Stimulated activated CD4-positive, alpha-beta T cell treated with anti-CD3 and anti-CD28 coated beads, Interleukin-12 subunit alpha, Interleukin-12 subunit beta, amount 100 ng/mL, for 24 hours (primary cell): ENCODE measurements around the gene MALAT1.
A peak's percentile ranks its signal among the peaks of the same experiment; 100 is the strongest.
"Not testable (repeated sequence)": the region's sequence is repeated elsewhere in the genome, so short reads cannot be mapped to it uniquely, and the experiment has no call there.

Source experiments
- DNase-seq, 2 experiments: peaks; one replicate each; pipeline ENCODE4 v3.0.0-alpha.2; 2020; ENCODE audit warnings: low read depth in 2 of 2

MALAT1 gene

GRCh38 chr11:65498977-65499712 is at the start of gene MALAT1:
Gene MALAT1, plus strand, starts transcription at chr11:65499045.
- DNase-seq = peak; percentile 87 to 95

DNA sequence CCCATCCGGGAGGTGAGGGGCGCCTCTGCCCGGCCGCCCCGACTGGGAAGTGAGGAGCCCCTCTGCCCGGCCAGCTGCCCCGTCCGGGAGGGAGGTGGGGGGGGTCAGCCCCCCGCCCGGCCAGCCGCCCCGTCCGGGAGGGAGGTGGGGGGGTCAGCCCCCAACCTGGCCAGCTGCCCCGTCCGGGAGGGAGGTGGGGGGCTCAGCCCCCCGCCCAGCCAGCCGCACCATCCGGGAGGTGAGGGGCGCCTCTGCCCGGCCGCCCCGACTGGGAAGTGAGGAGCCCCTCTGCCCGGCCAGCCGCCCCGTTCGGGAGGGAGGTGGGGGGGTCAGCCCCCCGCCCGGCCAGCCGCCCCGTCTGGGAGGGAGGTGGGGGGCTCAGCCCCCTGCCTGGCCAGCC is 47.5 kb upstream of the MALAT1 start:
- DNase-seq = not testable (repeated sequence)

DNA sequence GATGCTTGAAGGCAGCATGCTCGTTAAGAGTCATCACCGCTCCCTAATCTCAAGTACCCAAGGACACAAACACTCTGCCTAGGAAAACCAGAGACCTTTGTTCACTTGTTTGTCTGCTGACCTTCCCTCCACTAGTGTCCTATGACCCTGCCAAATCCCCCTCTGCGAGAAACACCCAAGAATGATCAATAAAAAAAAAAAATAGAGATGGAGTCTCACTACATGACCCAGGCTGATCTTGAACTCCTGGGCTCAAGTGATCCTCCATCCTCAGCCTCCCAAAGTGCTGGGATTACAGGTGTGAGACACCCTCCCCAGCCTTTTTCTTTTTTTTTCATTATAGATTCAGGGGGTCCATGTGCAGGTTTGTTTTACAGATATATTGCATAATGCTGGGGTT is 46.6 kb upstream of the MALAT1 start:
- not testable (repeated sequence) for DNase-seq

DNA sequence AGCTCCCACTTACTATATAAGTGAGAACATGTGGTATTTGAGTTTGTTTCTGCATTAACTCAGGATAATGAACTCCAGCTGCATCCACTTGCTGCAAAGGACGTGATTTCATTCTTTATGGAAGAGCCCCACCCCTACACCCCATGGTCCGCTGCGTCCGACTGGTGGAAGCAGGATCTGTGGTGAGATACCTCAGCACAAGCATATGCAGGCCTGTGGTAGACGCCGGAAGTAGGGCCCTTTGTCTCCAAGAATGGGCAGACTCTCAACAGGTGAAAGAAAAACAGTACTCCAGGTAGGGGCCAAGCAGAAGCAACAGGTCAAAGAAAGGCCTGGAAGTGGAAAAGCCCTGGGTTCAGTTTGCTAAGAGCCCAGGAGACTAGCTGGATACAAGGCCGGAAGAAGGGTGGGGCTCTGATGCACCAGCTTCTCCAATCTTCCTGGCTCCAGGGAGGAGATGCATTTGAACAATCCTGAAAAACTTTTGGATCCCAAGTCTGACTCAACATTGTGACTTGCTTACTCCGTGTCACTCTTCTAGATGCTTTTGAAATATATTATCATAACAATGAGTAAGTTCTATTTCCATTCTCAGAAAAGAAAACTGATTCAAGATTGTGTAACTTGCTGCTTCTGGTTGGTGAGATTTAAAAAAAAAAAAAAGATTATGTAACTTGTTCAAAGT is 45.9 kb upstream of the MALAT1 start:
- DNase-seq = no peak

- DNase-seq = no peak
Measured at GRCh38 chr11:65454311-65454695, 44.5 kb upstream of the MALAT1 start.

DNA sequence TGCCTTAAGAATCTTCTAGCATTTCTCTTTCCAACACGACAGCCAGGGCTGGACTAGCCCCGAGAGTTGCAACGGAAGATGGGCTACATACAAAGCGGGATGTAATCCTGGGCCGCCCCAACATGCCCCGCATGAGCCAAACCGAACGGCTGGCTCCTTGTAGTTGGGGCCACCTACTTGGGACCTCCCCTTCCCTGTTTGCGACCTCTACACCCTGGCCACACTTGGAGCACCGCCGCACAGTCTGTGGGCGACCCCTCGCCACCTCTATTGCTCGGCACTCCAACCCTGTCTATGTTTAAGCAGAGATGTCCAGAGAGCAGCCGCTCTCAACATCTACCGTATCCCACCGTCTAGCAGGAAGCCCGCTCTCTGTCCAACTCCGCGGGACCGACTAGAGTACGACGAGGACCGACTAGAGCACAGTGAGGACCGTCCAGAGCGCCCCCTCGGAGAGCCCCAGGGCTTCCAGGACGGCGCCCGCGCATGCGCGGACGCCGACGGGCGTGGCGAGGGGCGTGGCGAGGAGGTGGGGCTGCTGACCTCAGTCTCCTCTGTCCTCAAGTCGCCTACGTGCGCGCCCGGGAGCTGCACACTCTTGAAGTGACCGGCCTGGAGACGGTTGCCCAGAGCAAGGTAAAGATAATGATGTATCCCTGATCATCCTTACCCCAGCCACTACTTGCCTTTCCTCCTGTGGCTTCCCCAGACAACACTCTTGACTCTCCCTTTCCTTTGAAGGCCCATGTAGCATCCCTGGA is 44.0 kb upstream of the MALAT1 start:
- peak; percentile 62 to 83 for DNase-seq

DNA sequence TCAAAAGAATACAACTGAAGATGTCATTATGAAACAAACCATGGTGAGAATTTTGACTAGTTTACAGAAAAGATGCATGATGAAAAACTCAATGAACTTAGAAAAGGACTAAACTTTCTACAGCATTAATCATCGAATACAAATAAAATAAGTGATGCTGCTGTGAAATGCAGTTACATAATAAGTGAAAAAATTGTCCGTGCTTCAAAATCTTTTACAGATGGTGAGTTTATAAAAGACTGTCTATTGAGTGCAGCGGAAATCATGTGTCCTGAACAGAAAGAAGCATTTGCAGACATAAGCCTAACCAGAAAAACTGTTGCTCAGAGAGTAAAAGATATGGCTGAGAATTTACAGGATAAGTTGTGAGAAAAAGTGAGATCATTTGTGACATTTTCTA is 42.4 kb upstream of the MALAT1 start:
- DNase-seq = no peak

GRCh38 chr11:65459552-65459951 is 39.3 kb upstream of the MALAT1 start:
- DNase-seq = no peak

- DNase-seq = not testable (repeated sequence)
Measured at GRCh38 chr11:65465471-65465870, 33.4 kb upstream of the MALAT1 start.

DNA sequence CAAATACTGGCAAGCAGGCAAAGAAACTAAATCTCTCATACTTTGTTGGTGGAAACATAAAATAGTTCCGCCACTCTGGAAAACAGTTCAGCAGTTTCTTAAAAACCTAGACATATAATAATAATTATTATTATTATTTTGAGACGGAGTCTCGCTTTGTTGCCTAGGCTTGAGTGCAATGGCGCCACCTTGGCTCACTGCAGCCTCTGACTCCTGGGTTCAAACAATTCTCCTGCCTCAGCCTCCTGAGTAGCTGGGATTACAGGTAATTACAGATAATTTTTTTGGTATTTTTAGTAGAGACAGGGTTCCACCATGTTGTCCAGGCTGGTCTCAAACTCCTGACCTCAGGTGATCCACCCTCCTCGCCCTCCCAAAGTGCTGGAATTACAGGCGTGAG is 31.5 kb upstream of the MALAT1 start:
- DNase-seq = not testable (repeated sequence)

- DNase-seq = no peak
Measured at GRCh38 chr11:65468874-65469333, 29.9 kb upstream of the MALAT1 start.

GRCh38 chr11:65470433-65471049 is 28.3 kb upstream of the MALAT1 start:
- DNase-seq = no peak

DNA sequence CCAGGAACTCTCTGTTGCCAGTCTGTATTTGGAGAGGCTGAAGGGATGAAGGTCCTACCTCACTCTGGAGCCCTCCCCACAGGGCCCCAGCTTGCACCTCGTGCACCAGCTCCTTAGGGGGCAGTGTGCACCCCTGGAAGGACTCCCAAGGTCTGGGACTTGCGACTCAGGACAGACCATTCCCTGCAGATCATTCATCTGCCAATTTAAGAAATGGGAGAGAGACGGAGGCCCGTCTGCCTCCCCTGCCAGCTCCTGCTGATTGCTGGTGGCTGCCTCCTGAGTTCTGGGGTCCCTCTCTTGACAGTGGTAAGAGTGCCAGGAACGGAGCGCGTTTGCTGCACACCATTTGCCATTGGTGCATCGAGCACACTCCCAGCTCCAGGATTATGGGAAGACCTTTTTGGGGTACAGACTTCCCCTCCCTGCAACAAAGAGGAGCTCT is 27.4 kb upstream of the MALAT1 start:
- no peak for DNase-seq

GRCh38 chr11:65472588-65473277 is 26.1 kb upstream of the MALAT1 start:
- not testable (repeated sequence) for DNase-seq

GRCh38 chr11:65473278-65473860 is 25.5 kb upstream of the MALAT1 start:
- DNase-seq = no peak

- DNase-seq = no peak
Measured at GRCh38 chr11:65474864-65475263, 24.0 kb upstream of the MALAT1 start.

GRCh38 chr11:65476632-65477148 is 22.2 kb upstream of the MALAT1 start:
- DNase-seq = no peak

GRCh38 chr11:65477149-65477965 is 21.5 kb upstream of the MALAT1 start:
- peak; percentile 86 to 92 for DNase-seq

GRCh38 chr11:65478388-65479183 is 20.3 kb upstream of the MALAT1 start:
- DNase-seq = no peak
